B cell (primary cell): ENCODE data around the gene ALOXE3. TPM values are rescaled to one million over a fixed set of nuclear protein-coding genes. Genes with fewer than 3 reads are reported as not detected.

Experiments
- ATAC-seq: fragments of 200-7000 bp; cut with Tn5 transposase; one replicate; pipeline ENCODE4 v1.10.0; 2021; ENCODE audit warnings: low read depth, mild to moderate bottlenecking, moderate number of reproducible peaks, moderate library complexity
- CTCF ChIA-PET: fragments of 350-600 bp; sonication (Branson Sonifier 250); formaldehyde crosslinking; loops from one replicate; lab custom pipeline; 2021; ENCODE audit warnings: antibody characterized with exemption, inconsistent platforms; lab: Charles Lee
- POLR2A ChIA-PET: fragments of 350-600 bp; sonication (Branson Sonifier 250); formaldehyde crosslinking; loops from one replicate; lab custom pipeline; 2021; ENCODE audit warnings: antibody characterized with exemption; lab: Charles Lee
- DNase-seq: peaks from one replicate; pipeline ENCODE4 v3.0.0; 2013
- H2AFZ ChIP-seq: 2 replicates; pipeline ENCODE4 v1.6.1; 2012; ENCODE audit warnings: mild to moderate bottlenecking, low read depth, low read length; ENCODE audit not compliant: insufficient read depth, poor library complexity, severe bottlenecking
- H3K27ac ChIP-seq, 2 donors: 1 replicate in 1 of 2; 2 replicates in 1 of 2; pipeline ENCODE4 v1.5.1; 2012 to 2013; ENCODE audit warnings: low read length in 2 of 2, mild to moderate bottlenecking in 2 of 2, moderate library complexity in 1 of 2
- H3K27me3 ChIP-seq, 4 experiments: fragments of 200-600 bp in 1 of 4; sonication (generic) in 1 of 4; replicated peaks in 1 of 4; 1 replicate in 2 of 4; 2 replicates in 2 of 4; pipeline versions ENCODE4 v1.6.1 to v1.7.0; 2013 to 2016; ENCODE audit warnings: low read length in 3 of 4, mild to moderate bottlenecking in 2 of 4, mixed read lengths in 1 of 4, moderate library complexity in 1 of 4; ENCODE audit not compliant: insufficient read depth in 4 of 4, control insufficient read depth in 3 of 4; ENCODE audit errors: control extremely low read depth in 1 of 4
- H3K36me3 ChIP-seq, 2 experiments: replicated peaks in 1 of 2; 1 replicate in 1 of 2; 2 replicates in 1 of 2; pipeline versions ENCODE4 v1.6.1 to v1.7.1; 2013; ENCODE audit warnings: low read length in 1 of 2; ENCODE audit not compliant: insufficient read depth in 2 of 2, control insufficient read depth in 1 of 2; ENCODE audit errors: control extremely low read depth in 1 of 2, extremely low read depth in 1 of 2
- H3K4me1 ChIP-seq, 2 donors: fragments of 200-600 bp in 1 of 2; sonication (generic) in 1 of 2; 1 replicate in 1 of 2; 2 replicates in 1 of 2; pipeline versions ENCODE4 v1.5.1 to v1.6.1; 2013 to 2017; ENCODE audit warnings: low read length in 2 of 2; ENCODE audit not compliant: control insufficient read depth in 2 of 2, insufficient read depth in 2 of 2
- H3K4me2 ChIP-seq: replicated peaks from 2 replicates; pipeline ENCODE3; 2012; ENCODE audit warnings: mild to moderate bottlenecking, low read depth, low read length; ENCODE audit not compliant: poor library complexity, severe bottlenecking
- H3K4me3 ChIP-seq, 5 experiments: fragments of 200-600 bp in 1 of 5; sonication (generic) in 1 of 5; 1 replicate in 3 of 5; 2 replicates in 2 of 5; pipeline versions ENCODE4 v1.5.1 to v1.7.0; 2011 to 2016; ENCODE audit warnings: low read length in 4 of 5, mild to moderate bottlenecking in 4 of 5, low read depth in 2 of 5, control low read depth in 1 of 5, moderate library complexity in 1 of 5; ENCODE audit not compliant: insufficient read depth in 1 of 5; ENCODE audit errors: control extremely low read depth in 1 of 5, extremely low read depth in 1 of 5
- H3K79me2 ChIP-seq: fragments of 200-600 bp; sonication (generic); one replicate; pipeline ENCODE4 v1.6.0; 2016; ENCODE audit warnings: low read length; ENCODE audit not compliant: control insufficient read depth, insufficient read depth
- H3K9ac ChIP-seq: fragments of 200-600 bp; sonication (generic); 2 replicates; pipeline ENCODE4 v1.6.1; 2017; ENCODE audit warnings: mild to moderate bottlenecking, low read length, moderate library complexity
- H3K9me3 ChIP-seq, 3 donors: one replicate each; pipeline versions ENCODE4 v1.6.1 to v1.7.1; 2013; ENCODE audit warnings: low read length in 2 of 3; ENCODE audit not compliant: control insufficient read depth in 2 of 3, insufficient read depth in 1 of 3; ENCODE audit errors: control extremely low read depth in 1 of 3
- H4K20me1 ChIP-seq: 2 replicates; pipeline ENCODE4 v1.6.0; 2012; ENCODE audit warnings: mild to moderate bottlenecking, low read length; ENCODE audit not compliant: insufficient read depth, control insufficient read depth, poor library complexity, severe bottlenecking
- H3K27ac Mint-ChIP-seq: one replicate; pipeline ENCODE4 v1.8.0; 2021; ENCODE audit warnings: mixed read lengths
- H3K27me3 Mint-ChIP-seq: one replicate; pipeline ENCODE4 v1.8.0; 2021; ENCODE audit warnings: mixed read lengths
- H3K4me1 Mint-ChIP-seq: one replicate; pipeline ENCODE4 v1.8.0; 2021; ENCODE audit warnings: mixed read lengths
- H3K4me3 Mint-ChIP-seq: one replicate; pipeline ENCODE4 v1.8.0; 2021; ENCODE audit warnings: mixed read lengths
- H3K9me3 Mint-ChIP-seq: one replicate; pipeline ENCODE4 v1.8.0; 2022; ENCODE audit warnings: mixed read lengths; ENCODE audit not compliant: insufficient read depth
- EZH2 ChIP-seq: IDR thresholded peaks from 2 replicates; pipeline ENCODE4 v1.6.1; 2012; ENCODE audit warnings: borderline replicate concordance, low read depth, mild to moderate bottlenecking, moderate library complexity, low read length; ENCODE audit not compliant: insufficient read depth, poor library complexity, severe bottlenecking
- WGBS: methylation state at CpG from one replicate; pipeline ENCODE4 v1.1.5; 2013; ENCODE audit warnings: missing lambda C conversion rate; ENCODE audit not compliant: insufficient coverage; 5-methylcytosine and 5-hydroxymethylcytosine counted together
- intact Hi-C: fragments of 100-400 bp; cut with micrococcal nuclease; formaldehyde crosslinking; loops from one replicate; pipeline ENCODE4 v1.10.0; 2022
- polyA plus RNA-seq: library from polyadenylated mRNA; depleted of rRNA; stranded (reverse); fragments of >200 nt; gene quantifications from 2 replicates; pipeline ENCODE4 v1.2.3, GENCODE V29; 2012
- total RNA-seq, 2 donors: library from RNA; stranded (reverse); fragments of 120-200 nt in 1 of 2; gene quantifications; 1 replicate in 1 of 2; 2 replicates in 1 of 2; pipeline versions ENCODE4 v1.2.3 to v1.2.4, GENCODE V29; 2013 to 2022
- TF ChIP-seq, protein P1 (sequence below): fragments of 200-600 bp; IDR thresholded peaks from one replicate; pipeline ENCODE4 v1.8.0; 2022; ENCODE audit warnings: antibody characterized with exemption, mild to moderate bottlenecking

Gene ALOXE3
- total and polyA plus RNA-seq, 2 donors (not counting 1 experiment from before 2014, with no cell fraction given), result 0.04 TPM; not detected in 1

DNA sequence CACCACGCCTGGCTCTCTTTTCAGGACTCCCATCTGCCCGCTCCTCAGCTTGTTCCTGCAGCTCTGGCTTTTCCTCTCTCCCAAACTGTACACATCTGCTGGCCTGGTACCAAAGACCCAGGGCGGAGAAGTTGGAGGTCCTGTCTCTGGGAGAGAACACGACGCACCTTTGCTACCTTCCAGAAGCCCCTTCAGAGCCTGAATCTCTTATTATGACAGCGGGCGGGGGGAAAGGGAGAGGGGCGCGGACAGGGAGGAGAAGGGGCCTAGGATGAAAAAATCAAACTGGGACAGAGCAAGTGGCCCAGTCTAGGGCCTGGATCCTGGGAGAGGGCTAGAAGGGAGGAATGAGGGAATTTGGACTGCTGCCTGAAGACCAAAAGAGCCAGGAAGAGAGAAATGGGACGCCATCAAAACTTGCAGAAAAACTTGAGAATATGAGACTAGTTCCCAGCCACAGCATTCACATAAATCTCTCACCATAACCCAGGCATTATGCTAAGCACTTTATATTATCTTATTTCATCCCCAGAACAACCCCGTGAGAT is 36.4 kb upstream of the ALOXE3 start:
- peaks cover 0 to 6% (median 0%) of the 10 kb centered on the region in 3 donors for H3K9me3 ChIP-seq
- H3K27me3 Mint-ChIP-seq, result no peaks in the 10 kb centered on the region
- H3K9ac ChIP-seq, result peak overlapping the region; percentile 19
- no peak overlapping the region for H3K4me3 Mint-ChIP-seq
- WGBS, result 76% methylated on average over 10 of the region's 11 CpGs
- H3K4me2 ChIP-seq, result peak overlapping the region; percentile 88
- POLR2A ChIA-PET, result interaction anchor here (0.6 to 4.5 kb wide), 6 partner anchors 33 to 467 kb away, joined by 3 to 23 read pairs (median 4); partner anchors contain the start of genes ALOXE3, AURKB and TP53
- TF ChIP-seq EZH2, result no peak
- TF ChIP-seq, protein P1, sequence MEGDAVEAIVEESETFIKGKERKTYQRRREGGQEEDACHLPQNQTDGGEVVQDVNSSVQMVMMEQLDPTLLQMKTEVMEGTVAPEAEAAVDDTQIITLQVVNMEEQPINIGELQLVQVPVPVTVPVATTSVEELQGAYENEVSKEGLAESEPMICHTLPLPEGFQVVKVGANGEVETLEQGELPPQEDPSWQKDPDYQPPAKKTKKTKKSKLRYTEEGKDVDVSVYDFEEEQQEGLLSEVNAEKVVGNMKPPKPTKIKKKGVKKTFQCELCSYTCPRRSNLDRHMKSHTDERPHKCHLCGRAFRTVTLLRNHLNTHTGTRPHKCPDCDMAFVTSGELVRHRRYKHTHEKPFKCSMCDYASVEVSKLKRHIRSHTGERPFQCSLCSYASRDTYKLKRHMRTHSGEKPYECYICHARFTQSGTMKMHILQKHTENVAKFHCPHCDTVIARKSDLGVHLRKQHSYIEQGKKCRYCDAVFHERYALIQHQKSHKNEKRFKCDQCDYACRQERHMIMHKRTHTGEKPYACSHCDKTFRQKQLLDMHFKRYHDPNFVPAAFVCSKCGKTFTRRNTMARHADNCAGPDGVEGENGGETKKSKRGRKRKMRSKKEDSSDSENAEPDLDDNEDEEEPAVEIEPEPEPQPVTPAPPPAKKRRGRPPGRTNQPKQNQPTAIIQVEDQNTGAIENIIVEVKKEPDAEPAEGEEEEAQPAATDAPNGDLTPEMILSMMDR, result no peak
- H4K20me1 ChIP-seq, result peaks cover 52% of the 10 kb centered on the region
- no peaks in the 10 kb centered on the region for H3K27me3 ChIP-seq
- peak overlapping the region in 4 of 5 experiments; percentile 22 to 96 (median 84) for H3K4me3 ChIP-seq
- H2AFZ ChIP-seq, result no peak overlapping the region
- ATAC-seq (no peak), DNase-seq (no peak)
- intact Hi-C loops, result no loop called here
- CTCF ChIA-PET, result interaction anchor here (1.5 to 1.6 kb wide), 2 partner anchors 16 to 36 kb away, joined by 3 to 4 read pairs; no protein-coding TSS in a partner anchor
- no peaks in the 10 kb centered on the region for H3K9me3 Mint-ChIP-seq
- peaks cover 59 to 88% of the 10 kb centered on the region in 2 donors for H3K4me1 ChIP-seq
- H3K4me1 Mint-ChIP-seq, result peaks cover 49% of the 10 kb centered on the region
- no peak overlapping the region for H3K27ac Mint-ChIP-seq
- peak overlapping the region; percentile 97 to 100 for H3K27ac ChIP-seq
- H3K36me3 ChIP-seq, result peaks cover 0 to 13% of the 10 kb centered on the region in 2 experiments
- H3K79me2 ChIP-seq, result peaks cover 44% of the 10 kb centered on the region

DNA sequence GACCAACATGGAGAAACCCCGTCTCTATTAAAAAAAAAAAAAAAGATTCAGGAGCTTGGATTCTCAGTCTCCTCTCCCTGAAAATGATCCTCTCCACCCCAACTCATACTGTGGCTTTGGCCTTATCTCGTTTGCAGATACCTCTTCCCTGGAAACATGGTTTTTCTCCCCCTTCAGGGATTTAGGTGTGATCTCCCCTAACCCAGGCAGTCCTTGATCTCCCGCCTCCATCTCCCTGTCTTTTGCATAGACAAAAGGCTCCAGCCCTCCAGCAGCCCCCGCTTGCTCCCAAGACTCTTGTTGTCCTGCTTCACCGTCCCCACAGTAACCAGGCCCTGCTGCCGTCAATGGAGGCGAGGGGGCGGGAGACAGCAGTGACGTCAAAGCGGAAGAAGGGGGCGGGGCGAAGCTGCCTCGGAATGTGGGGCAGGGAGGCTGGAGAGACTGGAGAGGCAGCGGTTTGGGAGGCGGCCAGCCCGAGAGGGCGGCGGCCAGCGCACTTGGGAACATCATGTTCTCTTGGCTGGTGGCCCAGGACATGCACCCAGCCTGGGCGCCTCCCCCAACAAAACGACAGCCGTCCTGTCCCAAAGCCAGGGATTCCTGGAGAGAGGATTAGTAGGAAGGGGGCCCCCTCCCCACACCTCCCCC is 35.8 kb upstream of the ALOXE3 start:
- Mint-ChIP-seq H3K4me1 (peaks cover 47% of the 10 kb centered on the region), H3K27me3 (no peaks in the 10 kb centered on the region), H3K9me3 (no peaks in the 10 kb centered on the region), H3K27ac (peak overlapping the region; percentile 82), H3K4me3 (no peak overlapping the region)
- ChIA-PET POLR2A (interaction anchor here (0.6 to 5.6 kb wide), 9 partner anchors 15 to 467 kb away, joined by 3 to 36 read pairs (median 4); partner anchors contain the start of genes ALOXE3, AURKB, BORCS6 and TP53), CTCF (interaction anchor here (1.0 to 1.8 kb wide), 3 partner anchors 15 to 44 kb away, joined by 3 to 5 read pairs (median 4); no protein-coding TSS in a partner anchor)
- Histone ChIP-seq H3K27me3 (no peaks in the 10 kb centered on the region), H2AFZ (no peak overlapping the region), H3K9ac (peak overlapping the region; percentile 19), H3K36me3 (peaks cover 0 to 14% of the 10 kb centered on the region in 2 experiments), H4K20me1 (peaks cover 54% of the 10 kb centered on the region), H3K4me1 (peaks cover 59 to 83% of the 10 kb centered on the region in 2 donors), H3K4me2 (peak overlapping the region; percentile 88), H3K9me3 (peaks cover 0 to 6% (median 0%) of the 10 kb centered on the region in 3 donors), H3K4me3 (peak overlapping the region in 2 of 5 experiments; percentile 0 to 96), H3K27ac (peak overlapping the region; percentile 97 to 100), H3K79me2 (peaks cover 50% of the 10 kb centered on the region)
- no peak for ATAC-seq
- DNase-seq, result peak; percentile 90
- intact Hi-C loops, result no loop called here
- TF ChIP-seq EZH2, result no peak
- TF ChIP-seq, protein P1, result no peak
- 9% methylated on average over 16 of the region's 22 CpGs for WGBS
